HG03439 (cell line): ENCODE results near the gene NTN1.
"Not testable (repeated sequence)": the region's sequence is repeated elsewhere in the genome, so short reads cannot be mapped to it uniquely, and the experiment has no call there.

Experiments used
- ATAC-seq: cut with Tn5 transposase; IDR thresholded peaks from one replicate; pipeline ENCODE4 v1.9.1; 2021; ENCODE audit warnings: mild to moderate bottlenecking, moderate library complexity; ENCODE audit not compliant: unreplicated experiment

NTN1 gene

DNA sequence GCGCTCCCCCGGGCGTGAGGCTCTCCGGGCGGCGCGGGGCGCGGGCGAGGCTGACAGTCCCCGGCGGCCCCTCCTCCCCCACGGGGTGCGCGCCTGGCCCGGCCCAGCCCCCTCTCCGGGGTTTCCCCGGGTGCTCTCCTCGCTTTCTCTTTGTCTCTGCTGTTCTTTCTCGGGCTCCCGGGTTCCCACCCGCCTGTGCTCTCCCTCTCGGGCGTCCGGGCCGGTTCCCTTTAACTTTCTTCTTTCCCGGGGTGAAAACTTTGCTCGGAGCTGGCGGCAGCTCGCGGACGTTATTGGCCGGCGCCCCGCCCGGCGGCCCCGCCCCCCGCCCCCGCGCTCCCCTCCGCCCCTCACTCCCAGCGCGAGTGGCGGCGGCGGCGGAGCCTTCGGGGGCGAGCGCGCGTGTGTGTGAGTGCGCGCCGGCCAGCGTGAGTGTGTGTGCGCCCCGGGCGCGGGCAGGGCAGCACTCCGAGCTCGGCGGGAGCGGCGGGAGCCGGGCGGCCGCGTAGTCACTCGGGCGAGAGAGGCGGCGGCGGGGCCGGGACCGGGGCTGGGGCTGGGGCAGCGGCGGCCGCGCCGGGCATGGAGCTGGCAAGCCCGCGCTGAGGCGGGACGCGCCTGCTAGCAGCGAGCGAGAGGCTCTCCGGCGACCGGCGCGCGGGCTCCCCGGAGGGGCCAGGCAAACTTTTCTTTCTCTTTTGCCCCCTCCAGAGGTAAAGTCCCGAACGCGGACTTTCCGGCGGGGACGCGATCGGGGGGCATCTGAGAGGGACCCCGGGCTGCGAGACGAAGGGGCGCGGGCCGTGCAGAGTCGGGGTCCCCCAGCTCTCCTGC, at the start of gene NTN1:
NTN1 (plus strand) TSS at position 353 of the 834 bp plus-strand sequence. CDS start 864 bp downstream, outside the sequence.
- no peak for ATAC-seq

GRCh38 chr17:8975091-8975725, 46.1 kb upstream of the NTN1 start:
- ATAC-seq: no peak

DNA sequence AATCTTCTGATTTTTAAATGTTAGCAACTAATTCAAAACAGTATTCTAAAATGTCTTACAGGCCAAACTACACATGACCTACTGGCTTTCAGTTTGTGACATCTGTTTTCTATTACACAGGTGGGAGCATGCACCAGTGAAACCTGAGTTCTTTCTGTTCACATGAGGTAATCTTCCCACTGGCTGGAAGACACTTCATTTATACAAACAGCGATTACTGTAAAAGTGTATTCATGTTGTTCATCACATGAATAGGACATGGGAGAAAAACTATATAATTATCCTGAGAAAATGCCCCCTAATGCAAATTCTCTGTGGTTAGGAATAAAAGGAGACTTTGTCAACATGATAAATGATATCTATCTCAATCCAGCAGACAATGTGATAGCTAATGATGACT, 44.7 kb upstream of the NTN1 start:
- no peak for ATAC-seq

GRCh38 chr17:8979715-8980114, 41.6 kb upstream of the NTN1 start:
- ATAC-seq: no peak

DNA sequence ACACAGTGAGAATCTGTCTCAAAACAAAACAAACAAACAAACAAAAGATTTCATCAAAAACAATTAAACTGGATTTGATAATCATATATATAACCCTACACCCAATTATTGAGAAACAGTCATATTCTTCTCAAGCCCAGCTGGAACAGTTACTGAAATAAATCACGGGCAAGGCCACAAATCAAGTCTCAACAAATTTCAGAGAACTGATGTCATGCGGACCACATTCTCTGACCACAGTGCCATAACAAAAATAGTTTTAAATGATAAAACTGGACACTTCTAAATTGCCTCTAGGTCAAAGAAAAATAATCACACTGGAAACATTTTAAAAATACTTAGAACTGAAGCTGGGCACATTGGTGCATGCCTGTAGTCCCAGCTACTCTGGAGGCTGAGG, 39.9 kb upstream of the NTN1 start:
- ATAC-seq: no peak

- ATAC-seq: not testable (repeated sequence)
Observed at GRCh38 chr17:8984225-8984624, 37.1 kb upstream of the NTN1 start.

DNA sequence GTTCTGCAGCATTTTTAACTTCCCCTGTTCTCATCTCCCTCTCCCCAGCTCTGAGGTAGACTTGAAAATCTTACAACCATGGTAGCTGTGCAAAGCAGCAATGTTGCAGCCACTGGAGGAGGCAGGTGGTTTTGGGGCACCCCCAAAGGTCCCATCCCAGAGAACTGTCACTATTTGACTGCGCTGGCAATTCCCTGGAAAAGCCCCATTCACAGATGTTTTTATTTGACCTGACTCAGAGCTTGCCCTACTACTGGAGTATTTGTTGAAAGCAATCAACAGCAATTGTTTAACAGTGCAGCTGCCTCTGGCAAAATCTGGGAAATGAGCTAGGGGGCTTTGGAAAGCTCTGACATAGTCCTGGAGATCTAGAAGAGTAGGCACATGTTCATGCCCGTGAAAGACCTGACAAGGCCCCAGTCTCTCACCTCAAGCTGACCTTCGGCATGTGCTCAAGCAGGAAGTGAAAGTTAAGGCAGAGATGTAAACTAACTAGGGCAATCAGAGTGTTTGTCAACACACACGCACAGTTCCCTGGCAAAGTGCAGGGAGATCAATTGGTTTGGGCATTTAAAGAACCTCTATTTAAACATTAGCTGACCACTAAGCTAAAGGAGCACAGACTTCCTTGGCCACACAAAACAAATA, 36.1 kb upstream of the NTN1 start:
- no peak for ATAC-seq

- no peak for ATAC-seq
Observed at GRCh38 chr17:8986295-8986694, 35.0 kb upstream of the NTN1 start.

DNA sequence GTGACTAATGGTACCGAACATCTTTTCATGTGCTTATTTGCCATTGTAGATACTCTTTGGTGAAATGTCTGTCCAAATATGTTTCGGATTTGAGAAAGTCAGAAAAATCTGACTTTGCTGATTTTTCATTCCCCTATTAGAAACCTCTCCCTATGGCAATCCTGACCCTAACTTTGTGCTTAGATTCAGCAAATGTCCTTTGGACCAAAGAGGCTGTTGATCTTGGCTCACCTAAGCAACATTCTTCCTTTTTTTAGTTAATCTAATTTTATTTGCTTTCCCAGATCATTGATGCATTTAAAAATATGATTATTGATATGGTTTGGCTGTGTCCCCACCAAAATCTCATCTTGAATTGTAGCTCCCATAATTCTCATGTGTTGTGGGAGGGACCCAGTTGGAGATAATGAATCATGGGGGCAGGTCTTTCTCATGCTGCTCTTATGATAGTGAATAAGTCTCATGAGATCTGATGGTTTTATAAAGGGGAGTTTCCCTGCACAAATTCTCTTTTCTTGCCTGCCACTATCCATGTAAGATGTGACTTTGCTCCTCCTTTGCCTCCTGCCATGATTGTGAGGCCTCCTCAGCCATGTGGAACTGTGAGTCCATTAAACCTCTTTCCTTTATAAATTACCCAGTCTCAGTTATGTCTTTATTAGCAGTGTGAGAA, 32.9 kb upstream of the NTN1 start:
- ATAC-seq: not testable (repeated sequence)

DNA sequence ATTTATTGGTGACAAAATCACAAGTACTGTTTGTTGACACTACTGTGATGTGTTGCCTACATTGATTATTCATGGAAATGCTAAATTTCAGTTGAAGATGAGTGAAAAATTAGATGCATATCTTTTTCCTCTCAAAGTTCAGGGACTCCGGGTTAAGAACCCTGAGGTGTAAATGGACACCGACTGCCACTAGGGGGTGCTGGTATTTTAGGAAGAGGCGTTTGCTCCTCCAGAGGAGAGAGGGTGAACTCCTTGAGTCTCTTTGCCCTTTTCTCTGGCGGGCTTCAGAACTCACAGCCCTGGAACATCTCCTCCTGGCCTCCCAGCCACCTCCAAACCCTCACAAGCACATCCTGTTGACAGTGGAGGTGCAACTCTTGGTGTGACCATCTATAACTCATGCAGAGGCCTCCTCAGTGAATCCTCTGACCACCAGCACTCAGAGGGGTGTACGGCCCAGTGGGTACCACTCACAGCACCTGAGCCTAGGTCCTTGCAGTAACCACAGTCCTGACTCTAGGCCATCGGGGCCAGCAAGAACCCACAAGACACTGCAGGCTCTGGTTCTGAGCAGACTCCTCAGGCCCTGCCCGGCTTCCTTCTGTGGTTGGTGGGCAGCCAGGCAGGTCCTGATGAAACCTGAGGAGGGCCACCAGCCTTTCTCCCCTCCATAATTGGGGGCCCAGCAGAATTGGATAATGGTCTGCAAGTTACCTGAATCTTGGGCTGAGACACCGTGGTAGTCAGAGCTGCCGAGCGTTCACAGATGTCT, 29.6 kb upstream of the NTN1 start:
- ATAC-seq: no peak

- ATAC-seq: no peak
Observed at GRCh38 chr17:8994319-8994718, 27.0 kb upstream of the NTN1 start.

- ATAC-seq: no peak
Observed at GRCh38 chr17:8995711-8996110, 25.6 kb upstream of the NTN1 start.

DNA sequence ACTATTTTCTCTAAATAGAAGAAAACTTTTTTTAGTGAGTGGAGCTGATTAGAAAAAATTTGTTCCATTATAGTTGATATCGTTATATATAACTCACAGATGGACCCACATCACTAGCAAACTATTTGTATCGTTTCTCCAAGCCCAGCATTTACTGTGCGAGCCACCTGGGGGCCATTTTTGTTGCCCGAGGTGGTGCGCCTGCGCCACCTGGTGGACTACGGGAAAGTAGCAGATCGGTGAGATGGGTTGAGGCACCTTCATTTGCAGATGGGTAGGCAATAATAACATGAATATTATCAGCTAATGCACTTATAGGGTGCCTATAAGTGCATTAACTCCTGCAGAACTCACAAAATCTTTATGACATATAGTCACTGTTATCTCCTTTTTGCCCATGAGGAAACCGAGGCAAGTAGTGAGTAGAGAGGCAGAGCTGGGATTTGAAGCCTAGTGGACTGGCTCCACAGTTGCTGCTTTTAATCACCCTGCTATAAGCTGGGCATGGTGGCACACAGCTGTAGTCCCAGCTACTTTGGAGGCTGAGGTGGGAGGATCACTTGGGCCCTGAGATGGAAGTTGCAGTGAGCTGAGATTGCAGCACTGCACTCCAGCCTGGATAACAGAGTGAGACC, 23.2 kb upstream of the NTN1 start:
- no peak for ATAC-seq

GRCh38 chr17:9001559-9001958, 19.8 kb upstream of the NTN1 start:
- ATAC-seq: no peak

DNA sequence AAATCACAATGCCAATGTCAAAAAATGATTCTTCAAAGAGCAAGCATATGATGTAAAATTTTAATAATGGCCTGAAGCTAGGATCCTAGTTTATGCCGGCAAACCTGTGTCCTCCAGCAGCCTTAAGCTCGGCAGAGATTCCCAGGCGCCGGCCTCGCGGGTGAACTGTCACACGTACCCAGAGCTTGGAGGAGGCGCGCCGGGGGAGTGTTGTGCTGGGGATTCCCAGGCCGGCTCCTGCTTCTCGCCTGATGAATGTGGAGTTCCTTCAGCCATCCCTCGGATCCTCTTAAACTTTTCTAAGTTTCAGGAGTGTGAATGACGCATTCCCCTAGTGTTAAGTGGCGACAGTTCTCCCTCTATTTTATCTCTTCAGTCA, 19.1 kb upstream of the NTN1 start:
- no peak for ATAC-seq

- no peak for ATAC-seq
Observed at GRCh38 chr17:9002606-9003354, 18.5 kb upstream of the NTN1 start.

DNA sequence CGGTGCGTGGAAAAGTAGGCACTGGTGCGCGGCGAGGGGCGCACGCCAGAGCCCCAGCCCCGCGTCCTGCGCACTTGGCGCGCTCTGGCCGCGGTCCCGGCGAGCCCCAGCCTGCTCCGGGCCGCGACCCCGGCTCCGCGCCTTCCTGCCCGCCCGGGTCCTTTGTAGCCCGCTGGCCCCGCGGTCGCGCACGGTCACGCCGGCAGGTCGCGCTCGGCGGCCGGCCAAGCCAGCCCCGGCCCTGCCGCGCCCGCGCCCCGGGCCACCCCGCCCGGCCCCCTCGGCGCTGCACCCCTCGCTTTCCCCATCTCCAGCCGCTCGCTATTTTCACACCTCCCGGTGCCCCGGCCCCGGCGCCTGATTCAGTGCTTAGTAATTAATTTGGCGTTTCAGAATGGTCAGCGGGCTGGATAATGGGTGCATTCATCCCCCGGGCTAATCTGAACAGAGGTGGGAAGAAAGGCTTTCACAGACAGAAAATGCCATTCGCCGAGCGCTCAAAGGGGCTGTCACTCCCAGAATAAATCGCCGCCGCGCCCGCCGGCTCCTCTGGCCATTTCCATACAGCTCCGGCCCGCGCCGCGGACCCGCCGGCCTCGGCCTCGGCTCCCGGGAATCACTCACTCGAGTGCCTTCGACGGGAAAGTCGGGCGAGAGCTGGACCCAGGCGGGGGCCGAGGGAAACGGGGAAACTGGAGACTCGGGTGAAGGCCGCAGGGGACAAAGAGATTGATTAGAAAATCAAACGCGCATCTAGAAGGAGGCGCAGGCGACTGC, 17.8 kb upstream of the NTN1 start:
- no peak for ATAC-seq

DNA sequence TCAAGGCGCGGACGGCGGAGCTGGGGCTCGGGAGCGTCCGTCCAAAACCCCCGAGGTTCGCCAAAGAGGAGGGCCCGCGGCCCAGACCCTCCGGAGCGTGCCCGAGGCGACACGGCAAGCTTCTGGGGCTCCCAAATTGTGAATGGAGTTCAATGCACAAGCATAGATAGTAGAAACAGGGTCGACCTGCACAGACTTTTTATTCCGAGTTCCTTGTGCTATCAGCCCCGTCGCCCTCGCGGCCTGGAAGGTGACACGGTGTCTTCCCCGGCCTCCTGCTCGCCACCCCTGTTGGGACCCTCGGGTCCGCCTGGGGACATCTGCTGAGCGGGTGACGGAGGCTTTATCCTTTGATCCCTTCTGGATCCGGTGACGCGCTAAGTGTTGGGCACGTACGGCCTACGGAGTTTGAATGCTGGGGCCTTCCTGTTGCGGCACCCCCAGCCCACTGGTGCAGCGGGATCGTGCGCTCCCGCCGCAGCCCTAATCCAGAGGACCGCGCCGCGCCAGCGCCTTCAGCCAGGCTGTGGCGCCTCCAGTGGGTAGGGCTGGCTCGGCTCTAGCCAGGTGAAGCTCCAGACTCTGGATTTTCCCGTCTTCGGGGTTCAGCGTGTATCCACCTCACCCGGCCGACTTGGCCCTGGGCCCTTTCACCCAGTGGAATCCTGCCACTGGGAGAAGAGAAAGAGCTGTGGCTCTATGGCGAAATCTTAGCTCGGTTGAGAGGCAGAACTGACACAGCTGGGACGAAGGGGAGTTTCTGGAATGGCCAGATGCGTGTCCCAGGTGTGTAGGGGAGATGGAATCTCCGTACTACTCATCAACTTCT, 17.0 kb upstream of the NTN1 start:
- no peak for ATAC-seq
